ENCODE data around the gene PROZ.

GRCh38 chr13:113183450-113184129, 25.1 kb downstream of the PROZ start:
- no peak for TF ChIP-seq EZH2 (IDR thresholded peaks at IDR 0.05; ENCODE audit: insufficient read depth, poor library complexity, severe bottlenecking)
- TF ChIP-seq EZH2phosphoT487 (IDR thresholded peaks at IDR 0.05; ENCODE audit: insufficient read depth, low read depth) = no peak
